Suppressor macrophage treated with lipopolysaccharide for 1 hour (primary cell): ENCODE measurements around the gene SPECC1L.

Source experiments
- DNase-seq, 3 donors: peaks; one replicate each; pipeline ENCODE4 v3.0.0-alpha.2; 2020 to 2022

Gene SPECC1L

GRCh38 chr22:24451162-24451561 is 180.5 kb downstream of the SPECC1L start:
- DNase-seq = no peak

- no peak for DNase-seq
These were observed 183.2 kb downstream of the SPECC1L start for GRCh38 chr22:24453853-24454252.

- no peak for DNase-seq
These were observed 184.4 kb downstream of the SPECC1L start for GRCh38 chr22:24455039-24455438.

- no peak for DNase-seq
These were observed 185.3 kb downstream of the SPECC1L start for GRCh38 chr22:24455751-24456426.

- no peak for DNase-seq
These were observed 187.3 kb downstream of the SPECC1L start for GRCh38 chr22:24457894-24458420.

- no peak for DNase-seq
These were observed 189.3 kb downstream of the SPECC1L start for GRCh38 chr22:24459911-24460310.

- peak in 2 of 3 donors; percentile 24 to 35 for DNase-seq
These were observed 189.9 kb downstream of the SPECC1L start for GRCh38 chr22:24460418-24461089.

GRCh38 chr22:24463071-24463760 is 192.6 kb downstream of the SPECC1L start:
- peak; percentile 58 to 70 (median 70) for DNase-seq

- DNase-seq = peak; percentile 25 to 33 (median 29)
These were observed 194.9 kb downstream of the SPECC1L start for GRCh38 chr22:24465566-24465965.

- DNase-seq = no peak
These were observed 195.3 kb downstream of the SPECC1L start for GRCh38 chr22:24465975-24466374.

- peak; percentile 39 to 50 (median 44) for DNase-seq
These were observed 196.2 kb downstream of the SPECC1L start for GRCh38 chr22:24466716-24467328.

- no peak for DNase-seq
These were observed 196.7 kb downstream of the SPECC1L start for GRCh38 chr22:24467340-24467739.
